HepG2 (cell line): Measurements from ENCODE around the gene POLRMT. TPM values are rescaled to one million over a fixed set of nuclear protein-coding genes. Genes with fewer than 3 reads are reported as not detected.

Experiments used
- CHCHD3 ChIP-seq: sonication (generic); formaldehyde crosslinking; IDR thresholded peaks from 2 replicates; pipeline ENCODE4 v1.8.0; 2022; ENCODE audit warnings: mild to moderate bottlenecking, missing genetic modification reagents, moderate library complexity
- ELF1 ChIP-seq: sonication (generic); formaldehyde crosslinking; IDR thresholded peaks from 2 replicates; pipeline ENCODE4 v1.4.0; 2020; ENCODE audit warnings: missing genetic modification reagents
- GZF1 ChIP-seq: sonication (generic); formaldehyde crosslinking; IDR thresholded peaks from 2 replicates; pipeline ENCODE4 v1.5.1; 2020; ENCODE audit warnings: mild to moderate bottlenecking, missing genetic modification reagents
- KLF15 ChIP-seq: sonication (generic); formaldehyde crosslinking; IDR thresholded peaks from 2 replicates; pipeline ENCODE4 v1.8.1; 2023; ENCODE audit warnings: borderline replicate concordance, mild to moderate bottlenecking, inconsistent platforms, missing genetic modification reagents, mixed read lengths
- RFX5 ChIP-seq: IDR thresholded peaks from 2 replicates; pipeline ENCODE4 v1.6.1; 2011; ENCODE audit warnings: low read depth, low read length, improper control_type of control experiment
- SNRNP70 ChIP-seq: fragments of 200-400 bp; formaldehyde crosslinking; IDR thresholded peaks from 2 replicates; pipeline ENCODE4 v1.6.1; 2017; ENCODE audit warnings: mild to moderate bottlenecking, low read depth, low read length, moderate library complexity
- STAG1 ChIP-seq: sonication (generic); formaldehyde crosslinking; IDR thresholded peaks from 2 replicates; pipeline ENCODE4 v1.4.0; 2020; ENCODE audit warnings: missing genetic modification reagents
- ZNF335 ChIP-seq: sonication (generic); formaldehyde crosslinking; IDR thresholded peaks from 2 replicates; pipeline ENCODE4 v1.4.0; 2020; ENCODE audit warnings: missing genetic modification reagents
- ZNF343 ChIP-seq: sonication (generic); formaldehyde crosslinking; IDR thresholded peaks from 2 replicates; pipeline ENCODE4 v1.4.0; 2020; ENCODE audit warnings: mild to moderate bottlenecking, missing genetic modification reagents
- polyA plus RNA-seq, 8 experiments: library from polyadenylated mRNA; depleted of rRNA in 3 of 8; stranded (reverse) in 7 of 8; unstranded in 1 of 8; fragments of >200 nt; fragmentation: Illumina TruSeq in 4 of 8; extraction: Trizol in 4 of 8; gene quantifications; 2 replicates each; pipeline versions ENCODE4 v1.2.1 to v1.2.3, GENCODE V29; 2011 to 2016; ENCODE audit warnings: low read depth in 4 of 8, missing spikeins in 1 of 8, mixed read lengths in 1 of 8; ENCODE audit not compliant: insufficient read depth in 1 of 8
- total RNA-seq, 5 experiments: library from RNA; depleted of rRNA; stranded (reverse); fragments of >200 nt; fragmentation: Illumina TruSeq; extraction: Trizol; gene quantifications; 2 replicates each; pipeline ENCODE4 v1.2.3, GENCODE V29; 2016; ENCODE audit warnings: low read depth in 1 of 5
- TF ChIP-seq, protein P1 (sequence below): sonication (generic); formaldehyde crosslinking; IDR thresholded peaks from 2 replicates; pipeline ENCODE4; 2020; ENCODE audit warnings: missing genetic modification reagents, mild to moderate bottlenecking, borderline replicate concordance
- TF ChIP-seq, protein P2 (sequence below): sonication (generic); formaldehyde crosslinking; IDR thresholded peaks from 2 replicates; pipeline ENCODE4 v1.4.0; 2020; ENCODE audit warnings: missing genetic modification reagents
- TF ChIP-seq, protein P3 (sequence below): sonication (generic); formaldehyde crosslinking; IDR thresholded peaks from 2 replicates; pipeline ENCODE4 v1.5.1; 2020; ENCODE audit warnings: missing genetic modification reagents, mild to moderate bottlenecking, borderline replicate concordance
- TF ChIP-seq, protein P4 (sequence below): sonication (generic); formaldehyde crosslinking; IDR thresholded peaks from 2 replicates; pipeline ENCODE4 v1.9.0; 2021; ENCODE audit warnings: missing genetic modification reagents, borderline replicate concordance
- TF ChIP-seq, protein P5 (sequence below): sonication (generic); formaldehyde crosslinking; conservative IDR thresholded peaks from 2 replicates; pipeline ENCODE4 v1.5.0; 2020; ENCODE audit warnings: missing genetic modification reagents

POLRMT gene
- total and polyA plus RNA-seq, 2 of the 13 experiments (the other 11 are each of a cell fraction or from before 2014, with no cell fraction given): 78.0 to 101 TPM

DNA sequence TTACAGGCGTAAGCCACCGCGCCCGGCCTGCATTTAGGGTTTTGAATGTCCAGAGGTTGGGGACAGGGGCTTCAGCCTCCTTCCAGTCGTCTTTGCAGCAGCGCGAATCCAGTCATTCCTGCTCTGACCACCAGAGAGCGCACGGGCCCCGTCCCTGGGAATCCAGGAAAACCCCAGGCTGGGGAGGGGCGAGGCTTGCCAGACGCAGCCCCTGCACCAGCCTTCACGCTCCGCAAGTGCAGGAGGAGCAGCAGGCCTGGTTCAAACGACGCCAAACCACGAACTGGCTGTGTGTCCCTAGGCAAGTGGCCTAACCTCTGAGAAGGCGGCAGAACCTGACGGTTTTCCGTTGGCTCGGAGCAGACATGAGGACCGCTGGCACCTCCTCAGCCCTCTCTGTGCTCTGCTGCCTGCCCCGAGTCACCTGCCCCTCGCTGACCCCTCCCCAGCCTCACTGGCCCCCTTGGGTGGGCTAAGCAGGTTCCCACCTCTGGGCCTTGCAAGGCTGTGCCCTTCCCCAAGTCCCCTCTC is 31.6 kb upstream of the POLRMT start (continued):
- TF ChIP-seq, protein P1, sequence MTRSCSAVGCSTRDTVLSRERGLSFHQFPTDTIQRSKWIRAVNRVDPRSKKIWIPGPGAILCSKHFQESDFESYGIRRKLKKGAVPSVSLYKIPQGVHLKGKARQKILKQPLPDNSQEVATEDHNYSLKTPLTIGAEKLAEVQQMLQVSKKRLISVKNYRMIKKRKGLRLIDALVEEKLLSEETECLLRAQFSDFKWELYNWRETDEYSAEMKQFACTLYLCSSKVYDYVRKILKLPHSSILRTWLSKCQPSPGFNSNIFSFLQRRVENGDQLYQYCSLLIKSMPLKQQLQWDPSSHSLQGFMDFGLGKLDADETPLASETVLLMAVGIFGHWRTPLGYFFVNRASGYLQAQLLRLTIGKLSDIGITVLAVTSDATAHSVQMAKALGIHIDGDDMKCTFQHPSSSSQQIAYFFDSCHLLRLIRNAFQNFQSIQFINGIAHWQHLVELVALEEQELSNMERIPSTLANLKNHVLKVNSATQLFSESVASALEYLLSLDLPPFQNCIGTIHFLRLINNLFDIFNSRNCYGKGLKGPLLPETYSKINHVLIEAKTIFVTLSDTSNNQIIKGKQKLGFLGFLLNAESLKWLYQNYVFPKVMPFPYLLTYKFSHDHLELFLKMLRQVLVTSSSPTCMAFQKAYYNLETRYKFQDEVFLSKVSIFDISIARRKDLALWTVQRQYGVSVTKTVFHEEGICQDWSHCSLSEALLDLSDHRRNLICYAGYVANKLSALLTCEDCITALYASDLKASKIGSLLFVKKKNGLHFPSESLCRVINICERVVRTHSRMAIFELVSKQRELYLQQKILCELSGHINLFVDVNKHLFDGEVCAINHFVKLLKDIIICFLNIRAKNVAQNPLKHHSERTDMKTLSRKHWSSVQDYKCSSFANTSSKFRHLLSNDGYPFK: no peak
- TF ChIP-seq ELF1 (CRISPR knock-in tag): peak; percentile 49
- TF ChIP-seq GZF1 (CRISPR knock-in tag): no peak
- TF ChIP-seq CHCHD3 (CRISPR knock-in tag): no peak
- no peak for TF ChIP-seq RFX5
- TF ChIP-seq, protein P2, sequence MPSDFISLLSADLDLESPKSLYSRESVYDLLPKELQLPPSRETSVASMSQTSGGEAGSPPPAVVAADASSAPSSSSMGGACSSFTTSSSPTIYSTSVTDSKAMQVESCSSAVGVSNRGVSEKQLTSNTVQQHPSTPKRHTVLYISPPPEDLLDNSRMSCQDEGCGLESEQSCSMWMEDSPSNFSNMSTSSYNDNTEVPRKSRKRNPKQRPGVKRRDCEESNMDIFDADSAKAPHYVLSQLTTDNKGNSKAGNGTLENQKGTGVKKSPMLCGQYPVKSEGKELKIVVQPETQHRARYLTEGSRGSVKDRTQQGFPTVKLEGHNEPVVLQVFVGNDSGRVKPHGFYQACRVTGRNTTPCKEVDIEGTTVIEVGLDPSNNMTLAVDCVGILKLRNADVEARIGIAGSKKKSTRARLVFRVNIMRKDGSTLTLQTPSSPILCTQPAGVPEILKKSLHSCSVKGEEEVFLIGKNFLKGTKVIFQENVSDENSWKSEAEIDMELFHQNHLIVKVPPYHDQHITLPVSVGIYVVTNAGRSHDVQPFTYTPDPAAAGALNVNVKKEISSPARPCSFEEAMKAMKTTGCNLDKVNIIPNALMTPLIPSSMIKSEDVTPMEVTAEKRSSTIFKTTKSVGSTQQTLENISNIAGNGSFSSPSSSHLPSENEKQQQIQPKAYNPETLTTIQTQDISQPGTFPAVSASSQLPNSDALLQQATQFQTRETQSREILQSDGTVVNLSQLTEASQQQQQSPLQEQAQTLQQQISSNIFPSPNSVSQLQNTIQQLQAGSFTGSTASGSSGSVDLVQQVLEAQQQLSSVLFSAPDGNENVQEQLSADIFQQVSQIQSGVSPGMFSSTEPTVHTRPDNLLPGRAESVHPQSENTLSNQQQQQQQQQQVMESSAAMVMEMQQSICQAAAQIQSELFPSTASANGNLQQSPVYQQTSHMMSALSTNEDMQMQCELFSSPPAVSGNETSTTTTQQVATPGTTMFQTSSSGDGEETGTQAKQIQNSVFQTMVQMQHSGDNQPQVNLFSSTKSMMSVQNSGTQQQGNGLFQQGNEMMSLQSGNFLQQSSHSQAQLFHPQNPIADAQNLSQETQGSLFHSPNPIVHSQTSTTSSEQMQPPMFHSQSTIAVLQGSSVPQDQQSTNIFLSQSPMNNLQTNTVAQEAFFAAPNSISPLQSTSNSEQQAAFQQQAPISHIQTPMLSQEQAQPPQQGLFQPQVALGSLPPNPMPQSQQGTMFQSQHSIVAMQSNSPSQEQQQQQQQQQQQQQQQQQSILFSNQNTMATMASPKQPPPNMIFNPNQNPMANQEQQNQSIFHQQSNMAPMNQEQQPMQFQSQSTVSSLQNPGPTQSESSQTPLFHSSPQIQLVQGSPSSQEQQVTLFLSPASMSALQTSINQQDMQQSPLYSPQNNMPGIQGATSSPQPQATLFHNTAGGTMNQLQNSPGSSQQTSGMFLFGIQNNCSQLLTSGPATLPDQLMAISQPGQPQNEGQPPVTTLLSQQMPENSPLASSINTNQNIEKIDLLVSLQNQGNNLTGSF (CRISPR knock-in tag): no peak
- TF ChIP-seq, protein P3, sequence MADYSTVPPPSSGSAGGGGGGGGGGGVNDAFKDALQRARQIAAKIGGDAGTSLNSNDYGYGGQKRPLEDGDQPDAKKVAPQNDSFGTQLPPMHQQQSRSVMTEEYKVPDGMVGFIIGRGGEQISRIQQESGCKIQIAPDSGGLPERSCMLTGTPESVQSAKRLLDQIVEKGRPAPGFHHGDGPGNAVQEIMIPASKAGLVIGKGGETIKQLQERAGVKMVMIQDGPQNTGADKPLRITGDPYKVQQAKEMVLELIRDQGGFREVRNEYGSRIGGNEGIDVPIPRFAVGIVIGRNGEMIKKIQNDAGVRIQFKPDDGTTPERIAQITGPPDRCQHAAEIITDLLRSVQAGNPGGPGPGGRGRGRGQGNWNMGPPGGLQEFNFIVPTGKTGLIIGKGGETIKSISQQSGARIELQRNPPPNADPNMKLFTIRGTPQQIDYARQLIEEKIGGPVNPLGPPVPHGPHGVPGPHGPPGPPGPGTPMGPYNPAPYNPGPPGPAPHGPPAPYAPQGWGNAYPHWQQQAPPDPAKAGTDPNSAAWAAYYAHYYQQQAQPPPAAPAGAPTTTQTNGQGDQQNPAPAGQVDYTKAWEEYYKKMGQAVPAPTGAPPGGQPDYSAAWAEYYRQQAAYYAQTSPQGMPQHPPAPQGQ: no peak
- 0 out of 2 replicates have a peak, but pooled peaks have one; percentile 65 for TF ChIP-seq KLF15
- TF ChIP-seq ZNF335 (CRISPR knock-in tag): 0 out of 2 replicates have a peak, but pooled peaks have one; percentile 51
- no peak for TF ChIP-seq ZNF343 (CRISPR knock-in tag)
- TF ChIP-seq SNRNP70: no peak
- peak; percentile 99 for TF ChIP-seq STAG1 (CRISPR knock-in tag)
- TF ChIP-seq, protein P4, sequence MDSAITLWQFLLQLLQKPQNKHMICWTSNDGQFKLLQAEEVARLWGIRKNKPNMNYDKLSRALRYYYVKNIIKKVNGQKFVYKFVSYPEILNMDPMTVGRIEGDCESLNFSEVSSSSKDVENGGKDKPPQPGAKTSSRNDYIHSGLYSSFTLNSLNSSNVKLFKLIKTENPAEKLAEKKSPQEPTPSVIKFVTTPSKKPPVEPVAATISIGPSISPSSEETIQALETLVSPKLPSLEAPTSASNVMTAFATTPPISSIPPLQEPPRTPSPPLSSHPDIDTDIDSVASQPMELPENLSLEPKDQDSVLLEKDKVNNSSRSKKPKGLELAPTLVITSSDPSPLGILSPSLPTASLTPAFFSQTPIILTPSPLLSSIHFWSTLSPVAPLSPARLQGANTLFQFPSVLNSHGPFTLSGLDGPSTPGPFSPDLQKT (CRISPR knock-in tag): no peak
- TF ChIP-seq, protein P5, sequence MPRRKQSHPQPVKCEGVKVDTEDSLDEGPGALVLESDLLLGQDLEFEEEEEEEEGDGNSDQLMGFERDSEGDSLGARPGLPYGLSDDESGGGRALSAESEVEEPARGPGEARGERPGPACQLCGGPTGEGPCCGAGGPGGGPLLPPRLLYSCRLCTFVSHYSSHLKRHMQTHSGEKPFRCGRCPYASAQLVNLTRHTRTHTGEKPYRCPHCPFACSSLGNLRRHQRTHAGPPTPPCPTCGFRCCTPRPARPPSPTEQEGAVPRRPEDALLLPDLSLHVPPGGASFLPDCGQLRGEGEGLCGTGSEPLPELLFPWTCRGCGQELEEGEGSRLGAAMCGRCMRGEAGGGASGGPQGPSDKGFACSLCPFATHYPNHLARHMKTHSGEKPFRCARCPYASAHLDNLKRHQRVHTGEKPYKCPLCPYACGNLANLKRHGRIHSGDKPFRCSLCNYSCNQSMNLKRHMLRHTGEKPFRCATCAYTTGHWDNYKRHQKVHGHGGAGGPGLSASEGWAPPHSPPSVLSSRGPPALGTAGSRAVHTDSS (CRISPR knock-in tag): no peak
